Common myeloid progenitor, CD34-positive (primary cell): ENCODE data around the gene GPHB5.

ENCODE experiments used
- CTCF ChIA-PET: fragments of 350-600 bp; sonication (Branson Sonifier 250); formaldehyde crosslinking; loops from one replicate; lab custom pipeline; 2021; ENCODE audit warnings: antibody characterized with exemption; lab: Charles Lee
- POLR2A ChIA-PET: fragments of 350-600 bp; sonication (Branson Sonifier 250); formaldehyde crosslinking; loops from one replicate; lab custom pipeline; 2021; ENCODE audit warnings: antibody characterized with exemption; lab: Charles Lee
- DNase-seq, 3 donors: peaks; one replicate each; pipeline versions ENCODE4 v3.0.0 to v3.0.0-alpha.2; 2013
- H3K27ac ChIP-seq, 2 experiments: 1 replicate in 1 of 2; 2 replicates in 1 of 2; pipeline ENCODE4 v1.7.0; 2013; ENCODE audit warnings: inconsistent platforms in 2 of 2, low read length in 2 of 2, mild to moderate bottlenecking in 2 of 2, low read depth in 1 of 2, moderate library complexity in 1 of 2; ENCODE audit not compliant: severe bottlenecking in 2 of 2, insufficient read depth in 1 of 2, poor library complexity in 1 of 2
- H3K27me3 ChIP-seq, 5 experiments: replicated peaks in 2 of 5; 1 replicate in 3 of 5; 2 replicates in 2 of 5; pipeline versions ENCODE4 v1.6.1 to v1.7.0; 2013; ENCODE audit warnings: low read length in 4 of 5, mild to moderate bottlenecking in 2 of 5, moderate library complexity in 2 of 5, inconsistent platforms in 1 of 5; ENCODE audit not compliant: insufficient read depth in 5 of 5, control insufficient read depth in 4 of 5
- H3K36me3 ChIP-seq, 4 experiments: 1 replicate in 2 of 4; 2 replicates in 2 of 4; pipeline versions ENCODE4 v1.6.1 to v1.7.0; 2013; ENCODE audit warnings: low read length in 3 of 4, control low read depth in 1 of 4, mild to moderate bottlenecking in 1 of 4; ENCODE audit not compliant: control insufficient read depth in 4 of 4, insufficient read depth in 4 of 4
- H3K4me1 ChIP-seq, 4 experiments: 1 replicate in 3 of 4; 2 replicates in 1 of 4; pipeline versions ENCODE4 v1.6.1 to v1.7.1; 2013; ENCODE audit warnings: low read length in 3 of 4, mild to moderate bottlenecking in 3 of 4, control low read depth in 1 of 4, inconsistent platforms in 1 of 4, moderate library complexity in 1 of 4; ENCODE audit not compliant: control insufficient read depth in 4 of 4, insufficient read depth in 4 of 4; ENCODE audit errors: control extremely low read depth in 1 of 4
- H3K4me3 ChIP-seq, 7 experiments: 1 replicate in 4 of 7; 2 replicates in 3 of 7; pipeline versions ENCODE4 v1.5.1 to v1.7.0; 2013; ENCODE audit warnings: mild to moderate bottlenecking in 7 of 7, low read length in 6 of 7, moderate library complexity in 6 of 7, inconsistent platforms in 2 of 7, low read depth in 2 of 7, control low read depth in 1 of 7; ENCODE audit not compliant: insufficient read depth in 4 of 7, control insufficient read depth in 1 of 7; ENCODE audit errors: extremely low read depth in 1 of 7
- H3K9me3 ChIP-seq, 5 experiments: 1 replicate in 4 of 5; 2 replicates in 1 of 5; pipeline versions ENCODE4 v1.6.1 to v1.7.1; 2013; ENCODE audit warnings: low read length in 4 of 5, mild to moderate bottlenecking in 2 of 5, inconsistent platforms in 1 of 5, low read depth in 1 of 5, moderate library complexity in 1 of 5; ENCODE audit not compliant: control insufficient read depth in 4 of 5, insufficient read depth in 2 of 5; ENCODE audit errors: control extremely low read depth in 1 of 5
- WGBS: methylation state at CpG from one replicate; pipeline ENCODE4 v1.1.5; 2013; ENCODE audit not compliant: insufficient coverage; 5-methylcytosine and 5-hydroxymethylcytosine counted together

The GPHB5 gene

GRCh38 chr14:63266106-63266505 lies 52.6 kb downstream of the GPHB5 start:
- Histone ChIP-seq H3K9me3 (no peaks in the 10 kb centered on the region), H3K27me3 (peaks cover 0 to 7% (median 0%) of the 10 kb centered on the region in 5 experiments), H3K27ac (no peak overlapping the region), H3K36me3 (no peaks in the 10 kb centered on the region), H3K4me1 (no peaks in the 10 kb centered on the region), H3K4me3 (no peak overlapping the region)
- no CpG with 5 or more reads among the region's 1 CpG for WGBS
- no peak for DNase-seq
- ChIA-PET CTCF (interaction anchor here (0.9 kb wide), 1 partner anchor 10 kb away, joined by 4 read pairs; no protein-coding TSS in a partner anchor), POLR2A (no interaction called here)
